Prostate gland (tissue), 2 donors: ENCODE results near the gene PSMA2. TPM values are rescaled to one million over a fixed set of nuclear protein-coding genes. Genes with fewer than 3 reads are reported as not detected.
A peak's percentile ranks its signal among the peaks of the same experiment; 100 is the strongest.

ENCODE experiments used
- DNase-seq: peaks from one replicate; pipeline ENCODE4 v3.0.0-alpha.2; 2019; ENCODE audit warnings: low spot score
- H3K27ac ChIP-seq, 2 donors: fragments of 200-600 bp; sonication (generic); 2 replicates each; pipeline ENCODE4 v1.5.1; 2017 to 2019
- H3K27me3 ChIP-seq: fragments of 200-600 bp; sonication (generic); replicated peaks from 2 replicates; pipeline ENCODE4 v1.5.1; 2019; ENCODE audit not compliant: insufficient read depth
- H3K36me3 ChIP-seq, 2 donors: fragments of 200-600 bp; sonication (generic); 1 replicate in 1 of 2; 2 replicates in 1 of 2; pipeline versions ENCODE4 v1.5.1 to v1.8.1; 2017 to 2019
- H3K4me1 ChIP-seq: fragments of 200-600 bp; sonication (generic); replicated peaks from 2 replicates; pipeline ENCODE4 v1.5.1; 2019
- H3K4me3 ChIP-seq, 2 donors: fragments of 200-600 bp; sonication (generic); 2 replicates each; pipeline ENCODE4 v1.5.1; 2017 to 2019
- H3K9me3 ChIP-seq: fragments of 200-600 bp; sonication (generic); 2 replicates; pipeline ENCODE4 v1.5.1; 2017
- CTCF ChIP-seq, 4 experiments: fragments of 200-600 bp in 2 of 4; fragments of 450-650 bp in 2 of 4; sonication (generic) in 2 of 4; IDR thresholded peaks; 1 replicate in 3 of 4; 2 replicates in 1 of 4; pipeline ENCODE4 v1.5.1; 2016 to 2019; ENCODE audit warnings: antibody characterized with exemption in 4 of 4, mild to moderate bottlenecking in 2 of 4, moderate library complexity in 2 of 4
- POLR2A ChIP-seq: fragments of 450-650 bp; IDR thresholded peaks from one replicate; pipeline ENCODE4 v1.6.1; 2016; ENCODE audit warnings: antibody characterized with exemption, mild to moderate bottlenecking
- POLR2AphosphoS5 ChIP-seq: sonication (generic); formaldehyde crosslinking; IDR thresholded peaks from one replicate; pipeline ENCODE4 v1.6.1; 2017; ENCODE audit warnings: antibody characterized with exemption
- WGBS: methylation state at CpG from one replicate; pipeline ENCODE4 v1.1.5; 2018; 5-methylcytosine and 5-hydroxymethylcytosine counted together
- intact Hi-C: fragments of 100-400 bp; cut with DNase I; formaldehyde crosslinking; loops from one replicate; pipeline ENCODE4 v1.14.2; 2022
- total RNA-seq, 2 donors: library from RNA; depleted of rRNA; stranded (reverse); fragments of >200 nt; gene quantifications; one replicate each; pipeline ENCODE4 v1.1.0, GENCODE V29; 2016

PSMA2 gene
- total RNA-seq, 2 donors from 2014 or later, result 56.2 to 79.1 TPM

GRCh38 chr7:42869131-42870020 lies 62.6 kb downstream of the PSMA2 start:
- 51% methylated on average over 7 of the region's 7 CpGs for WGBS
- intact Hi-C loops, result no loop called here
- no peaks in the 10 kb centered on the region for H3K9me3 ChIP-seq
- no peak overlapping the region for H3K4me3 ChIP-seq
- peak; percentile 62 for DNase-seq
- H3K36me3 ChIP-seq, result no peaks in the 10 kb centered on the region
- H3K27me3 ChIP-seq, result no peaks in the 10 kb centered on the region
- H3K4me1 ChIP-seq, result peaks cover 5% of the 10 kb centered on the region
- H3K27ac ChIP-seq, result peak overlapping the region; percentile 73 to 87
- TF ChIP-seq POLR2A, result no peak
- peak; percentile 77 for TF ChIP-seq POLR2AphosphoS5
- TF ChIP-seq CTCF (IDR thresholded peaks at IDR 0.05), result no peak

- DNase-seq, result no peak
- peaks cover 5% of the 10 kb centered on the region for H3K4me1 ChIP-seq
- TF ChIP-seq CTCF (IDR thresholded peaks at IDR 0.05), result no peak
- no peak for TF ChIP-seq POLR2A
- no peak for TF ChIP-seq POLR2AphosphoS5
- H3K4me3 ChIP-seq, result no peak overlapping the region
- H3K9me3 ChIP-seq, result no peaks in the 10 kb centered on the region
- H3K27ac ChIP-seq, result peak overlapping the region; percentile 50 to 87
- intact Hi-C loops, result no loop called here
- 45% methylated on average over 1 of the region's 1 CpG for WGBS
- no peaks in the 10 kb centered on the region for H3K36me3 ChIP-seq
- no peaks in the 10 kb centered on the region for H3K27me3 ChIP-seq
These were observed 63.5 kb downstream of the PSMA2 start for GRCh38 chr7:42868480-42868879.

Other genes starting within 250 kb of the PSMA2 start
- 10 to 100 TPM in 1 of 2 donors, 1 to 10 TPM in 1; 7.5 to 20.8 TPM for gene C7orf25, start 20.1 kb downstream of the PSMA2 start, total RNA-seq
- gene MRPL32, start 202 bp upstream of the PSMA2 start, total RNA-seq, result 10 to 100 TPM; 48.3 to 65.7 TPM
- 10 to 100 TPM in 1 of 2 donors, 1 to 10 TPM in 1; 1.4 to 10.3 TPM for gene HECW1, start 180.5 kb upstream of the PSMA2 start, total RNA-seq